HG02571 (cell line): ENCODE data around the gene HGFAC.
"Not testable (repeated sequence)": the region's sequence is repeated elsewhere in the genome, so short reads cannot be mapped to it uniquely, and the experiment has no call there.

Source experiments
- ATAC-seq: cut with Tn5 transposase; IDR thresholded peaks from one replicate; pipeline ENCODE4 v1.9.1; 2021; ENCODE audit warnings: mild to moderate bottlenecking, moderate library complexity; ENCODE audit not compliant: unreplicated experiment

Gene HGFAC

GRCh38 chr4:3459156-3459555 lies 17.4 kb downstream of the HGFAC start:
- ATAC-seq, result not testable (repeated sequence)

- no peak for ATAC-seq
Observed at GRCh38 chr4:3460926-3461325, 19.2 kb downstream of the HGFAC start.

- ATAC-seq, result no peak
Observed at GRCh38 chr4:3461515-3462291, 19.9 kb downstream of the HGFAC start.

DNA sequence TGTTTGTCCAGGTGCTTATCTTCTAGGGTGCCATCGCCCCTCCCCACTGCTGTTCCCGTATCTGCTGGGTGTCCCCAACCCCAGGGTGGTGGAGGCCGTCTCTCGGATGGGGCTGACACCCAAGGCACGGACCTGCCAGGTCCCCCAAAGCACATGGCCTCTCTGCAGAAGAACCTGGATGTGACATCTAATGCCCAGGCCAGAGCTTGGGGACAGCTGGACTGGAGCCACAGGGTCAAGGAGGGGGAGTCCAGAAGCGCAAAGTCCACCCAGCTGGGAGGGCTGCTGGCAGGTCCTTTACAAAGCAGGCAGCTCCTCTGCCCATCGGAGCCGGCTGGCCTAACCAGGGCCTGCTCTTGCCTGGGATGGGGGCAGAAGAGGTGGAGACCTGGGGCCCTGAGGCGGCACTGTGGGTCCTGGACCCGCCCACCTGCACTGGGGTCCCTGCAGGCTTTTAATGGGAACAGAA lies 20.6 kb downstream of the HGFAC start:
- no peak for ATAC-seq

GRCh38 chr4:3462790-3463415 lies 21.1 kb downstream of the HGFAC start, which contains the start of gene DOK7:
DOK7 (plus strand) TSS chr4:3463306; CDS start chr4:3463376, 70 bp downstream.
- no peak for ATAC-seq

DNA sequence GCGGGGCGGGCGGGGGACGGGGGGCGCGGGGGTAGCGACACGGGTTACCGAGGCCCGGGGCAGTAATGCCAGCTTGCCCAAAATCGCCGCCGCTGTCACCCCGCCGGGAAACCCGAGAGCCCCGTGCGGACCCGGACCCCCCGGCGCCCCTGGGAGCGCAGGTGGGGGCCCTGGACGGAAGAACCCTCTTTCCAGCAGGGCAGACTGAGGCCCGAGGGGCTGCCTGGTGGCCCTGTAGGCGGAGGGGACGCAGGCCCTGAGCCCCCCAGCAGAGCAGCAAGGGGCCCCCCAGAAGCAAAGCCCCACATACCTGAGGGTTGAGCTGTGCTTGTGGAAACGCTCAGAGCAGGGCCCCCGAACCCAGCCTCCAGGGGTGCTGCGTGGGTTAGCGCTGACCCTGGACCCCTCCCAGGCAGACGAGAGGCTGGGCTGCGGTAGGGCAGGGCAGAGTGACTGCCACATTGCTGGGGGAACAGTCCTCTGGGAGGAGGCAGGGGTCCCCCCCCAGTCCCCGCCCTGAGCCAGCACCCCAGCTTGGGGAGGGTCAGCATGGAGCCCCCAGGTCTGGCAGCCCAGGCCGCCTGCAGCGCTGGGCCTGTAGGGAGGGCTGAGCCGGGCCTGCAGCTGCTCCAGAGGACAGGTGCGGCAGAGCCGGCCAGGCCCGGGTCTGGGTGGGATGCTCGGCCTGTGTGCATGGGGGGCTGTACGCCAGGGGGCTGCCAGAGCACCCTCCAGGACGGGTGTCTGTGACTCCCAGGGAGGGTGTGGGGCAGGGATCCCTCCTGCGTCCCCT lies 22.0 kb downstream of the HGFAC start:
- ATAC-seq, result no peak

GRCh38 chr4:3464349-3464905 lies 22.7 kb downstream of the HGFAC start:
- no peak for ATAC-seq

- ATAC-seq, result no peak
Observed at GRCh38 chr4:3464911-3465697, 23.3 kb downstream of the HGFAC start.

DNA sequence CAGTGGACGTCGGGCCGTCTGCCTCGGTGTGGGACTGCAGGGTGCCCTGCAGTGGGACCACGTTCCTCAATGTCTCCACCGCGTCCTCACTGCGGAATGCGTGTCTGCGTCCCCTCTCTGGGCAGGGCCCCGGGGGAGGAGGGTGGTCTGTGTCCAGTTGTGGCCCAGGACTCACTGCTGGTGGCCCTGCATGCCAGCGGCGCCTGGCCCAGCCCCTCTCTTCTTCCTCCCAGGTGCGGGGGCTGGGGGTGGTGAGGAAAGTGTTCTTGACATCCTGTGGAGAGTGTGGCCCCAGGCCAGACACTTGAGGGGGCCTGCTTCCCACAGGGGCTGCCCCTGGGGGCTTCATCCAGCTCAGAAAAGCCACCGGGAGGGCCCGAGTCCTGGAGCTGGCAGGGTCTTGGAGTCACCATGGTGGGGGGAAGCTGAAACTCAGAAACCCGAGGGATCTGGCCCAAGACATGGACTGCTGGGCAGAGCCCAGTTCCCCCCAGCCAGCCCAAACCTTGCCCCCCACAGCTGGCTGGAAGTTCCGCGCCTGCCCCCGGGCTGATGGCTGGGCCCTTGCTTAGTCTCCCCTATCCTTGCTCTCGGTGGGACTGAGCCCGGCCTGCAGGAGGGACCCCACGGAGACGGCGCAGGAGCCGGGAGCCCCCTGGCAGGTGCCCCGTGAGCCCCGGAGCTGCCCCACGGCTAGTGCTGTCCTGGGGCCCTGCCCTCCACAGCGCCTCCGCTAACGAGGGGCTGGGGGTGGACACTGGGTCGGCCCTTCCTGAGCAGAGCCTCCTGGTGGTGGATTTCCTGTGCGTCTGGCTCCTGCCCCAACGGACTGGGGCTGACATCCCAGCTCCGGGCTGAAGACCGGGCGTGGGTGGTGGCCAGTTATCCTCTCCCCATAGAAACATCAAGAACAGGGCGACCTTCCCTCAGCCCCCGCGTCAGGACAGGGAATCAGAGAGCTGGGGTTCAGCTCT lies 24.2 kb downstream of the HGFAC start:
- no peak for ATAC-seq

- ATAC-seq, result no peak
Observed at GRCh38 chr4:3466691-3467600, 25.2 kb downstream of the HGFAC start.

DNA sequence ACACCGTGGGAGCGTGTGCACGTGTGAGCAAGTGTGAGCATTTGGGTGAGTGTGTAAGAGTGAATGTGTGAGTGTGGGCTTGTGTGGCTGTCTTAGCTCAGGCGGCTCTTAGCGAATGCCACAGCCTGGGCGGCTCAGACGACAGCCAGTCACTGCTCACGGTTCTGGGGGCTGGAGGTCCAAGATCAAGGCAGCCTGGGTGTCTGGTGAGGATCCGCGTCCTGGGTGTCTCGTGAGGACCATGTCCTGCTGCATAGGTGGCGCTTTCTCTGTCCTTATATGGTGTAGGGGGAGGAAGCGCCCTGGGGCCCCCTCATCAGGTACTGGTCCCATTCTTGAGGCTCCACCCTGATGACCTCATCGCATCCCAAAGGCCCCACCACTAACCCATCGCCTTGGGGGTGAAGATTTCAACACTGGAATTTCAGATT lies 25.8 kb downstream of the HGFAC start:
- ATAC-seq, result no peak

GRCh38 chr4:3468154-3468553 lies 26.4 kb downstream of the HGFAC start:
- ATAC-seq, result no peak

- no peak for ATAC-seq
Observed at GRCh38 chr4:3468804-3469203, 27.0 kb downstream of the HGFAC start.

GRCh38 chr4:3469386-3470243 lies 27.8 kb downstream of the HGFAC start:
- ATAC-seq, result no peak

GRCh38 chr4:3470244-3471097 lies 28.7 kb downstream of the HGFAC start:
- no peak for ATAC-seq

- ATAC-seq, result no peak
Observed at GRCh38 chr4:3471098-3471760, 29.5 kb downstream of the HGFAC start.
